ENCODE measurements around the gene GNB1L. TPM values are rescaled to one million over a fixed set of nuclear protein-coding genes. Genes with fewer than 3 reads are reported as not detected.

GNB1L gene
- total and polyA plus RNA-seq, 9 of the 15 experiments (the other 6 are each of a cell fraction or from before 2014, with no cell fraction given) = 0.56 to 50.5 (median 10.2) TPM

DNA sequence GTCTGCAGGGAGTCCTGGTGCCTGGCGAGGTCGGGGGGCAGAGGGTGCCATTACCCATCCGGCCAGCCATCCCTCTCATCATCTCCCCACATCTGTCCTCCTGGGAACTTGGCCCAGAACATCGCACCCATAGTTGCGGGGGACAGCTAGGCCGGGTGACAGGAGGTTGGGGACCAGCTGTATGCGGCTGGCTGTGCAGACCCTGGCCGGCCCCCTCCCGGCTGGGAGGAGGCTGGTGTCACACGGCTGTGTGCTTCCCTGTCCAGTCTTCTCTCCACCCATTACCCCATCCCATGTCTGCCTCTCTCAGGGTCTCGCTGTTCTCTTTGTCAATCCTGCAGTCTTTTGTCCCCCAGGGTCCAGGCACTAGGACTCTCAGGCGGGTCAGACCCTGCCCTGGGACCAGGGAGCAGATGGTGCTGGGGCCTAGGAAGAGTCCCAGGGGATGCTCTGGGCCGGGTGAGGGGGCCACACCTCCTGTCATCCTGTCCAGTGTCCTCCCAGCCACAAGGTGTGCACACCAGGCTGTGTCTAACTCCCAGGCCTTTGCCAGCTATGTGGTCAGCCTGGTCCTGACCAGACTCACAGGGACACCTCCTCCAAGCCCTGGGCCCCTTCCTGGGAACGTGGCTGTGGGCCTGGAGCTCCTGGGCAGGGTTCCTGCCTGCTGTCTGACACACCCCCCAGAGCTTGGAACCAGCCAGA is 100.5 kb downstream of the GNB1L start (continued):
- TF ChIP-seq, protein P1, sequence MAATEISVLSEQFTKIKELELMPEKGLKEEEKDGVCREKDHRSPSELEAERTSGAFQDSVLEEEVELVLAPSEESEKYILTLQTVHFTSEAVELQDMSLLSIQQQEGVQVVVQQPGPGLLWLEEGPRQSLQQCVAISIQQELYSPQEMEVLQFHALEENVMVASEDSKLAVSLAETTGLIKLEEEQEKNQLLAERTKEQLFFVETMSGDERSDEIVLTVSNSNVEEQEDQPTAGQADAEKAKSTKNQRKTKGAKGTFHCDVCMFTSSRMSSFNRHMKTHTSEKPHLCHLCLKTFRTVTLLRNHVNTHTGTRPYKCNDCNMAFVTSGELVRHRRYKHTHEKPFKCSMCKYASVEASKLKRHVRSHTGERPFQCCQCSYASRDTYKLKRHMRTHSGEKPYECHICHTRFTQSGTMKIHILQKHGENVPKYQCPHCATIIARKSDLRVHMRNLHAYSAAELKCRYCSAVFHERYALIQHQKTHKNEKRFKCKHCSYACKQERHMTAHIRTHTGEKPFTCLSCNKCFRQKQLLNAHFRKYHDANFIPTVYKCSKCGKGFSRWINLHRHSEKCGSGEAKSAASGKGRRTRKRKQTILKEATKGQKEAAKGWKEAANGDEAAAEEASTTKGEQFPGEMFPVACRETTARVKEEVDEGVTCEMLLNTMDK (IDR thresholded peaks at IDR 0.05; ENCODE audit: borderline replicate concordance, insufficient read depth, low read depth, low read length, poor library complexity, severe bottlenecking) = peak; percentile 72
- TF ChIP-seq PHF8 (IDR thresholded peaks at IDR 0.05; ENCODE audit: borderline replicate concordance, low read length) (0 out of 2 replicates have a peak, but pooled peaks have one; percentile 5), ZNF77 (CRISPR knock-in tag; IDR thresholded peaks at IDR 0.05) (no peak), PTTG1 (tag; IDR thresholded peaks at IDR 0.05; ENCODE audit: low read depth) (no peak), KLF13 (tag; IDR thresholded peaks at IDR 0.05; ENCODE audit: borderline replicate concordance, low read depth) (no peak)
- TF ChIP-seq, protein P2, sequence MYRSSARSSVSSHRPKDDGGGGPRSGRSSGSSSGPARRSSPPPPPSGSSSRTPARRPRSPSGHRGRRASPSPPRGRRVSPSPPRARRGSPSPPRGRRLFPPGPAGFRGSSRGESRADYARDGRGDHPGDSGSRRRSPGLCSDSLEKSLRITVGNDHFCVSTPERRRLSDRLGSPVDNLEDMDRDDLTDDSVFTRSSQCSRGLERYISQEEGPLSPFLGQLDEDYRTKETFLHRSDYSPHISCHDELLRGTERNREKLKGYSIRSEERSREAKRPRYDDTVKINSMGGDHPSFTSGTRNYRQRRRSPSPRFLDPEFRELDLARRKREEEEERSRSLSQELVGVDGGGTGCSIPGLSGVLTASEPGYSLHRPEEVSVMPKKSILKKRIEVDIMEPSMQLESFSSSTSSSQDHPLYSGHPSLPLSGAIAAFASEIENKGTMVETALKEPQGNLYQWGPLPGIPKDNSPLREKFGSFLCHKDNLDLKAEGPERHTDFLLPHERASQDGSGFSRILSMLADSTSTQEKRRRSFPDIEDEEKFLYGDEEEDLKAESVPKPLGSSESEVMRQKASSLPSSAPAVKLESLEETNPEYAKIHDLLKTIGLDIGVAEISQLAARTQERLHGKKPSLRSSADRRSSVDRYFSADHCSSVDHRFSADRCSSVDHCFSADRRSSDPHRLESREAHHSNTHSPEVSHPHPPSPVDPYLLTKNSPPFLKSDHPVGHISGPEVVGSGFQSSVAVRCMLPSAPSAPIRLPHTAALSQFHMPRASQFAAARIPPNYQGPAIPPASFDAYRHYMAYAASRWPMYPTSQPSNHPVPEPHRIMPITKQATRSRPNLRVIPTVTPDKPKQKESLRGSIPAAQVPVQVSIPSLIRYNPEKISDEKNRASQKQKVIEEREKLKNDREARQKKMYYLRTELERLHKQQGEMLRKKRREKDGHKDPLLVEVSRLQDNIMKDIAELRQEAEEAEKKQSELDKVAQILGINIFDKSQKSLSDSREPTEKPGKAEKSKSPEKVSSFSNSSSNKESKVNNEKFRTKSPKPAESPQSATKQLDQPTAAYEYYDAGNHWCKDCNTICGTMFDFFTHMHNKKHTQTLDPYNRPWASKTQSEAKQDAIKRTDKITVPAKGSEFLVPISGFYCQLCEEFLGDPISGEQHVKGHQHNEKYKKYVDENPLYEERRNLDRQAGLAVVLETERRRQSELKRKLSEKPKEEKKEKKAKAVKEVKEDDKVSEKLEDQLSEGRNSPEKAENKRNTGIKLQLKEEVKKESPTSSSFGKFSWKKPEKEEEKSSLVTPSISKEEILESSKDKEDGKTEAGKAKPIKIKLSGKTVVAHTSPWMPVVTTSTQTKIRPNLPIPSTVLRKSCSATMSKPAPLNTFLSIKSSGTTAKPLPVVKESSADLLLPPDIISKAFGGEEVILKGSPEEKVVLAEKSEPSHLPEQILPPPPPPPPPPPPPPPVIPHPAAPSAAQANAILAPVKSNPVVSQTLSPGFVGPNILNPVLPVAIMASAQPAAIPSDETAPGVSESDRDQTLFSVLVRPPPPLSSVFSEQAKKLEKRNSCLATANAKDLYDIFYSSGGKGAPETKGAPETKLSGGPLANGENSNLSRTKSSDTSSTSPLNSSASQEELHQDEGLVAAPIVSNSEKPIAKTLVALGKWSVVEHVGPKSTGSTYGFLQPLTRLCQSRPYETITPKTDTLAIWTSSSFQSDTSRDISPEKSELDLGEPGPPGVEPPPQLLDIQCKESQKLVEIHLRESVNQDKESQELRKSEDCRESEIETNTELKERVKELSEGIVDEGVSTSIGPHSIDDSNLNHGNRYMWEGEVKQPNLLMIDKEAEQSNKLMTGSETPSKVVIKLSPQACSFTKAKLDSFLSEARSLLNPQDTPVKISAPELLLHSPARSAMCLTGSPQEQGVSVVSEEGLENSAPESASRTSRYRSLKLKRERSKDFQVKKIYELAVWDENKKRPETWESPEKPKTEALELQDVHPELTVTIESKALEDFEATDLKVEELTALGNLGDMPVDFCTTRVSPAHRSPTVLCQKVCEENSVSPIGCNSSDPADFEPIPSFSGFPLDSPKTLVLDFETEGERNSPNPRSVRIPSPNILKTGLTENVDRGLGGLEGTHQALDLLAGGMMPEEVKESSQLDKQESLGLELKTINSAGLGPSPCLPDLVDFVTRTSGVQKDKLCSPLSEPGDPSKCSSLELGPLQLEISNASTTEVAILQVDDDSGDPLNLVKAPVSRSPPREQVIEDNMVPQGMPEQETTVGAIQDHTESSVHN (IDR thresholded peaks at IDR 0.05; ENCODE audit: borderline replicate concordance in 1 of 2, low read depth in 1 of 2) = no peak
- TF ChIP-seq, protein P3, sequence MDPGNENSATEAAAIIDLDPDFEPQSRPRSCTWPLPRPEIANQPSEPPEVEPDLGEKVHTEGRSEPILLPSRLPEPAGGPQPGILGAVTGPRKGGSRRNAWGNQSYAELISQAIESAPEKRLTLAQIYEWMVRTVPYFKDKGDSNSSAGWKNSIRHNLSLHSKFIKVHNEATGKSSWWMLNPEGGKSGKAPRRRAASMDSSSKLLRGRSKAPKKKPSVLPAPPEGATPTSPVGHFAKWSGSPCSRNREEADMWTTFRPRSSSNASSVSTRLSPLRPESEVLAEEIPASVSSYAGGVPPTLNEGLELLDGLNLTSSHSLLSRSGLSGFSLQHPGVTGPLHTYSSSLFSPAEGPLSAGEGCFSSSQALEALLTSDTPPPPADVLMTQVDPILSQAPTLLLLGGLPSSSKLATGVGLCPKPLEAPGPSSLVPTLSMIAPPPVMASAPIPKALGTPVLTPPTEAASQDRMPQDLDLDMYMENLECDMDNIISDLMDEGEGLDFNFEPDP (CRISPR knock-in tag; IDR thresholded peaks at IDR 0.05) = no peak
